Keratinocyte (primary cell): Measurements from ENCODE around the gene ZNF217. TPM values are rescaled to one million over a fixed set of nuclear protein-coding genes. Genes with fewer than 3 reads are reported as not detected.
"Not testable (repeated sequence)": the region's sequence is repeated elsewhere in the genome, so short reads cannot be mapped to it uniquely, and the experiment has no call there.

Experiments
- DNase-seq: peaks from one replicate; pipeline ENCODE4 v3.0.0-alpha.2; 2011; ENCODE audit warnings: low read depth, missing footprints, low spot score
- FAIRE-seq: peaks from 2 replicates; lab custom pipeline; 2011; peaks lifted over from hg19 to GRCh38; lab: Jason Lieb, UNC
- H2AFZ ChIP-seq: 2 replicates; pipeline ENCODE4 v1.6.0; 2012; ENCODE audit warnings: low read length, control low read depth, inconsistent platforms; ENCODE audit not compliant: control insufficient read depth
- H3K27ac ChIP-seq: 2 replicates; pipeline ENCODE4 v1.5.1; 2011; ENCODE audit warnings: low read length; ENCODE audit not compliant: control insufficient read depth, insufficient read depth
- H3K27me3 ChIP-seq: 3 replicates; pipeline ENCODE4 v1.6.0; 2011; ENCODE audit warnings: low read length; ENCODE audit not compliant: control insufficient read depth, insufficient read depth; ENCODE audit errors: extremely low read depth
- H3K36me3 ChIP-seq, 2 experiments: 2 replicates in 1 of 2; 3 replicates in 1 of 2; pipeline ENCODE4 v1.5.1; 2011; ENCODE audit warnings: low read length in 2 of 2, mild to moderate bottlenecking in 1 of 2; ENCODE audit not compliant: control insufficient read depth in 2 of 2, insufficient read depth in 2 of 2; ENCODE audit errors: extremely low read depth in 1 of 2
- H3K4me1 ChIP-seq: 3 replicates; pipeline ENCODE4 v1.5.1; 2011; ENCODE audit warnings: low read length; ENCODE audit not compliant: control insufficient read depth, insufficient read depth; ENCODE audit errors: extremely low read depth
- H3K4me2 ChIP-seq: 3 replicates; pipeline ENCODE4 v1.6.0; 2011; ENCODE audit warnings: low read depth, low read length; ENCODE audit not compliant: control insufficient read depth, insufficient read depth; ENCODE audit errors: extremely low read depth
- H3K4me3 ChIP-seq, 3 experiments: fragments of 200-600 bp in 1 of 3; sonication (generic) in 1 of 3; 2 replicates in 2 of 3; 3 replicates in 1 of 3; pipeline ENCODE4 v1.5.1; 2011 to 2016; ENCODE audit warnings: low read length in 3 of 3, mild to moderate bottlenecking in 3 of 3, control low read depth in 2 of 3, inconsistent platforms in 1 of 3, low read depth in 1 of 3, mixed read lengths in 1 of 3, mixed run types in 1 of 3, moderate library complexity in 1 of 3; ENCODE audit not compliant: control insufficient read depth in 2 of 3, insufficient read depth in 2 of 3; ENCODE audit errors: extremely low read depth in 1 of 3
- H3K79me2 ChIP-seq: 2 replicates; pipeline ENCODE4 v1.6.0; 2012; ENCODE audit warnings: low read length; ENCODE audit not compliant: control insufficient read depth, insufficient read depth
- H3K9ac ChIP-seq: 3 replicates; pipeline ENCODE4 v1.6.0; 2011; ENCODE audit warnings: low read length; ENCODE audit not compliant: control insufficient read depth, insufficient read depth; ENCODE audit errors: extremely low read depth
- H3K9me1 ChIP-seq: 3 replicates; pipeline ENCODE4 v1.6.0; 2011; ENCODE audit warnings: low read length; ENCODE audit not compliant: control insufficient read depth, insufficient read depth; ENCODE audit errors: extremely low read depth
- H3K9me3 ChIP-seq: 2 replicates; pipeline ENCODE4 v1.5.1; 2012; ENCODE audit warnings: low read depth, low read length; ENCODE audit not compliant: control insufficient read depth
- H4K20me1 ChIP-seq: 3 replicates; pipeline ENCODE4 v1.6.0; 2011; ENCODE audit warnings: low read length; ENCODE audit not compliant: control insufficient read depth, insufficient read depth; ENCODE audit errors: extremely low read depth
- EZH2 ChIP-seq: IDR thresholded peaks from one replicate; pipeline ENCODE4 v1.6.1; 2012; ENCODE audit warnings: inconsistent platforms, mild to moderate bottlenecking, low read length, moderate library complexity
- dilution Hi-C: fragments of 300-500 bp; cut with MboI; formaldehyde crosslinking; loops from one replicate; pipeline ENCODE4 v1.7.0; 2020; ENCODE audit warnings: low sequenced_read_pairs; ENCODE audit not compliant: extremely low pct_ligation_motif_present
- polyA plus RNA-seq, 5 experiments: library from polyadenylated mRNA; depleted of rRNA in 3 of 5; stranded (reverse) in 3 of 5; stranded (forward) in 1 of 5; unstranded in 1 of 5; fragments of >200 nt; gene quantifications; 1 replicate in 1 of 5; 2 replicates in 3 of 5; 3 replicates in 1 of 5; pipeline versions ENCODE4 v1.2.1 to v1.2.3, GENCODE V29; 2011 to 2012; ENCODE audit warnings: missing spikeins in 2 of 5, low read depth in 1 of 5, low replicate concordance in 1 of 5
- TF ChIP-seq, protein P1 (sequence below), 3 experiments: IDR thresholded peaks in 1 of 3; conservative IDR thresholded peaks in 1 of 3; optimal IDR thresholded peaks in 1 of 3; 2 replicates in 2 of 3; 3 replicates in 1 of 3; pipeline versions ENCODE3 to v1.5.1; 2011; ENCODE audit warnings: low read length in 3 of 3, mild to moderate bottlenecking in 3 of 3, moderate library complexity in 2 of 3, control low read depth in 1 of 3, inconsistent platforms in 1 of 3; ENCODE audit not compliant: insufficient read depth in 2 of 3; ENCODE audit errors: extremely low read depth in 1 of 3

The ZNF217 gene
- polyA plus RNA-seq, 1 donor (not counting 4 experiments of a cell fraction or from before 2014, with no cell fraction given) = 17.3 TPM

DNA sequence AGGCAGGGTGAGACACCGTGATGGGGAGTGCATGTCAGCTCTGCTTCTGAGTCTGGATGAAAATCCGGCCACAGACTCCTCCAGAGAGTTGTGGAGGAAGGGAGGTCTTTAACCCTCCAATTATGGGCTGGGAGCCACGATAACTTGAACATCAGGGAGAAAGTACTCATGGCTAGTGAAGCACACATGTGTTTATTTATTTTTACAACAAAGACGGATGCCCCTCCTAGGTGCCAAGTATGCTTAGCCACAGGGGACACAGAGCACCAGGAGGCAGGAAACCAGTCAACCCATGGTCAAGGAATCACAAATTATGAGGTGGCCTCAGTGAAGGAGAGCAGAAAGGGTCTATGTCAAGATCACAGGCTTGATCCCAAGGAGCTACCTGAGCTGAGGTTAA is 54.1 kb downstream of the ZNF217 start:
- Histone ChIP-seq H3K79me2 (no peaks in the 10 kb centered on the region), H3K4me2 (no peak overlapping the region), H3K27ac (no peak overlapping the region), H3K36me3 (no peaks in the 10 kb centered on the region), H3K9me3 (no peaks in the 10 kb centered on the region), H3K4me3 (no peak overlapping the region), H3K27me3 (no peaks in the 10 kb centered on the region), H3K9ac (no peak overlapping the region), H4K20me1 (no peaks in the 10 kb centered on the region), H3K9me1 (no peaks in the 10 kb centered on the region), H3K4me1 (no peaks in the 10 kb centered on the region), H2AFZ (no peak overlapping the region)
- FAIRE-seq = no peak
- DNase-seq = no peak
- dilution Hi-C loops = no loop called here
- TF ChIP-seq EZH2 = no peak
- TF ChIP-seq, protein P1, sequence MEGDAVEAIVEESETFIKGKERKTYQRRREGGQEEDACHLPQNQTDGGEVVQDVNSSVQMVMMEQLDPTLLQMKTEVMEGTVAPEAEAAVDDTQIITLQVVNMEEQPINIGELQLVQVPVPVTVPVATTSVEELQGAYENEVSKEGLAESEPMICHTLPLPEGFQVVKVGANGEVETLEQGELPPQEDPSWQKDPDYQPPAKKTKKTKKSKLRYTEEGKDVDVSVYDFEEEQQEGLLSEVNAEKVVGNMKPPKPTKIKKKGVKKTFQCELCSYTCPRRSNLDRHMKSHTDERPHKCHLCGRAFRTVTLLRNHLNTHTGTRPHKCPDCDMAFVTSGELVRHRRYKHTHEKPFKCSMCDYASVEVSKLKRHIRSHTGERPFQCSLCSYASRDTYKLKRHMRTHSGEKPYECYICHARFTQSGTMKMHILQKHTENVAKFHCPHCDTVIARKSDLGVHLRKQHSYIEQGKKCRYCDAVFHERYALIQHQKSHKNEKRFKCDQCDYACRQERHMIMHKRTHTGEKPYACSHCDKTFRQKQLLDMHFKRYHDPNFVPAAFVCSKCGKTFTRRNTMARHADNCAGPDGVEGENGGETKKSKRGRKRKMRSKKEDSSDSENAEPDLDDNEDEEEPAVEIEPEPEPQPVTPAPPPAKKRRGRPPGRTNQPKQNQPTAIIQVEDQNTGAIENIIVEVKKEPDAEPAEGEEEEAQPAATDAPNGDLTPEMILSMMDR (optimal IDR thresholded peaks at IDR 0.05 in 1 of 3, IDR thresholded peaks at IDR 0.05 in 1 of 3, conservative IDR thresholded peaks at IDR 0.05 in 1 of 3; ENCODE audit: extremely low read depth in 1 of 3, insufficient read depth in 2 of 3, low read length in 3 of 3) = no peak

DNA sequence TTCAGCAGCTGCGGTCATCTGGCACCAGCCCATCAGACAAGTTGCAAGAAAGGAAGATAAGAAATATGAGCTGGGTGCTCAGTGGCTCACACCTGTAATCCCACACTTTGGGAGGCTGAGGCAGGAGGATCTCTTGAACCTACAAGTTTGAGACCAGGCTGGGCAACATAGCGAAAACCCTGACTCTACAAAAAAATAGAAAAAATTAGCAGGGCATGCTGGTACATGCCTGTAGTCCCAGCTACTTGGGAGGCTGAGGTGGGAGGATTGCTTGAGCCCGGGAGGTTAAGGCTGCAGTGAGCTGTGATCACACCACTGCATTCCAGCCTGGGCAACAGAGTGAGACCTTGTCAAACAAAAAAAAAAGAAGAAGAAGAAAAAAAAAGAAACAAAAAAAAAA is 57.3 kb downstream of the ZNF217 start:
- H3K9me1 ChIP-seq, H3K79me2 ChIP-seq, H3K9me3 ChIP-seq, dilution Hi-C loops, H3K4me3 ChIP-seq, H3K4me1 ChIP-seq, H3K27me3 ChIP-seq, H3K36me3 ChIP-seq, H4K20me1 ChIP-seq, H2AFZ ChIP-seq, DNase-seq, H3K27ac ChIP-seq, H3K9ac ChIP-seq, FAIRE-seq, H3K4me2 ChIP-seq: not testable (repeated sequence)

DNA sequence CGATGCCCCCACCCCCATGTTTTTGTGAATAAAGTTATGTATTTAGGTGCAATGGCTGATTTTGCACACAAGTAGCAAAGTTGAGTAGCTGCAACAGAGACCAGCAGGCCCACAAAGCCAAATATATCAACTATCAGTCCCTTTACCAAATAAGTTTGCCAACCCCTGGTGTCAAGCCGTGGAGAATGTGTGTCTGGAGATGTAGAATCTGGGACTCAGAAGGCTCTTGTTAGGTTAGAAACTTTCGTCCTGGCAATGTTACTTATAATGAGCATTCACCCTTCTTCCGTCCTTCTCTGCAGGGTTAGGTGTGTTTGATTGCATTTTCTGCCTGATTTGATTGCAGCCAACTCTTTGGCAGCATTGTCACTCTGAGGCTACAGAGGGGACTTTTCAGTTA is 57.8 kb downstream of the ZNF217 start:
- no peak overlapping the region for H3K4me3 ChIP-seq
- H3K27ac ChIP-seq = no peak overlapping the region
- H3K9me3 ChIP-seq = no peaks in the 10 kb centered on the region
- H3K36me3 ChIP-seq = no peaks in the 10 kb centered on the region
- DNase-seq (no peak), FAIRE-seq (no peak)
- H3K9me1 ChIP-seq = no peaks in the 10 kb centered on the region
- no peaks in the 10 kb centered on the region for H3K79me2 ChIP-seq
- no peaks in the 10 kb centered on the region for H3K4me1 ChIP-seq
- H3K4me2 ChIP-seq = no peak overlapping the region
- H3K27me3 ChIP-seq = no peaks in the 10 kb centered on the region
- H3K9ac ChIP-seq = no peak overlapping the region
- dilution Hi-C loops = no loop called here
- H4K20me1 ChIP-seq = no peaks in the 10 kb centered on the region
- H2AFZ ChIP-seq = no peak overlapping the region
- TF ChIP-seq, protein P1 (optimal IDR thresholded peaks at IDR 0.05 in 1 of 3, IDR thresholded peaks at IDR 0.05 in 1 of 3, conservative IDR thresholded peaks at IDR 0.05 in 1 of 3; ENCODE audit: extremely low read depth in 1 of 3, insufficient read depth in 2 of 3, low read length in 3 of 3) = no peak
- no peak for TF ChIP-seq EZH2
